Dermis microvascular lymphatic vessel endothelial cell (primary cell): Measurements from ENCODE around the gene DLGAP1. TPM values are rescaled to one million over a fixed set of nuclear protein-coding genes. Genes with fewer than 3 reads are reported as not detected.
"Not testable (repeated sequence)": the region's sequence is repeated elsewhere in the genome, so short reads cannot be mapped to it uniquely, and the experiment has no call there.

Source experiments
- DNase-seq, 2 donors: peaks; one replicate each; pipeline versions ENCODE4 v3.0.0 to v3.0.0-alpha.2; 2010; ENCODE audit warnings: low read depth in 2 of 2
- total RNA-seq: library from RNA; depleted of rRNA; stranded (reverse); fragments of >200 nt; gene quantifications from 2 replicates; pipeline ENCODE4 v1.2.1, GENCODE V29; 2014

DLGAP1 gene
- total RNA-seq, 1 donor from 2014 or later, result 0.13 TPM

- not testable (repeated sequence) for DNase-seq
Observed at GRCh38 chr18:4287340-4287739, 167.8 kb downstream of the DLGAP1 start.

- DNase-seq, result no peak
Observed at GRCh38 chr18:4286256-4286655, 168.9 kb downstream of the DLGAP1 start.

GRCh38 chr18:4285525-4285924 lies 169.6 kb downstream of the DLGAP1 start:
- DNase-seq, result no peak

- no peak for DNase-seq
Observed at GRCh38 chr18:4284528-4284927, 170.6 kb downstream of the DLGAP1 start.

GRCh38 chr18:4283746-4284291 lies 171.3 kb downstream of the DLGAP1 start:
- no peak for DNase-seq

GRCh38 chr18:4282954-4283353 lies 172.2 kb downstream of the DLGAP1 start:
- DNase-seq, result no peak

GRCh38 chr18:4276953-4277585 lies 178.0 kb downstream of the DLGAP1 start:
- DNase-seq, result no peak

- DNase-seq, result no peak
Observed at GRCh38 chr18:4271952-4272351, 183.2 kb downstream of the DLGAP1 start.

GRCh38 chr18:4270988-4271387 lies 184.1 kb downstream of the DLGAP1 start:
- no peak for DNase-seq

GRCh38 chr18:4270016-4270415 lies 185.1 kb downstream of the DLGAP1 start:
- DNase-seq, result no peak

- no peak for DNase-seq
Observed at GRCh38 chr18:4267641-4268040, 187.5 kb downstream of the DLGAP1 start.

- DNase-seq, result no peak
Observed at GRCh38 chr18:4264347-4264791, 190.7 kb downstream of the DLGAP1 start.

GRCh38 chr18:4260107-4260506 lies 195.0 kb downstream of the DLGAP1 start:
- no peak for DNase-seq

GRCh38 chr18:4256766-4257417 lies 198.2 kb downstream of the DLGAP1 start:
- DNase-seq, result no peak

GRCh38 chr18:4254840-4255239 lies 200.3 kb downstream of the DLGAP1 start:
- DNase-seq, result no peak

- no peak for DNase-seq
Observed at GRCh38 chr18:4252829-4253228, 202.3 kb downstream of the DLGAP1 start.

GRCh38 chr18:4251873-4252272 lies 203.2 kb downstream of the DLGAP1 start:
- DNase-seq, result no peak

GRCh38 chr18:4251206-4251605 lies 203.9 kb downstream of the DLGAP1 start:
- DNase-seq, result no peak

GRCh38 chr18:4250141-4250540 lies 205.0 kb downstream of the DLGAP1 start:
- DNase-seq, result no peak

- DNase-seq, result no peak
Observed at GRCh38 chr18:4248686-4249085, 206.4 kb downstream of the DLGAP1 start.

- DNase-seq, result no peak
Observed at GRCh38 chr18:4246374-4246773, 208.7 kb downstream of the DLGAP1 start.

GRCh38 chr18:4245456-4245855 lies 209.7 kb downstream of the DLGAP1 start:
- DNase-seq, result no peak
